22Rv1 (cell line): ENCODE measurements around the gene MYLK.

ENCODE experiments used
- H3K27ac ChIP-seq: fragments of 450-650 bp; 2 replicates; pipeline ENCODE4 v1.5.1; 2017
- CTCF ChIP-seq: fragments of 450-650 bp; IDR thresholded peaks from 2 replicates; pipeline ENCODE4 v1.5.1; 2017; ENCODE audit warnings: mild to moderate bottlenecking
- ZFX ChIP-seq: fragments of 450-650 bp; IDR thresholded peaks from 2 replicates; pipeline ENCODE4 v1.6.1; 2017; ENCODE audit warnings: antibody characterized with exemption, borderline replicate concordance

The MYLK gene

GRCh38 chr3:123877466-123877865 is 6.7 kb downstream of the MYLK start:
- H3K27ac ChIP-seq: no peak overlapping the region
- TF ChIP-seq ZFX: no peak
- TF ChIP-seq CTCF: no peak

DNA sequence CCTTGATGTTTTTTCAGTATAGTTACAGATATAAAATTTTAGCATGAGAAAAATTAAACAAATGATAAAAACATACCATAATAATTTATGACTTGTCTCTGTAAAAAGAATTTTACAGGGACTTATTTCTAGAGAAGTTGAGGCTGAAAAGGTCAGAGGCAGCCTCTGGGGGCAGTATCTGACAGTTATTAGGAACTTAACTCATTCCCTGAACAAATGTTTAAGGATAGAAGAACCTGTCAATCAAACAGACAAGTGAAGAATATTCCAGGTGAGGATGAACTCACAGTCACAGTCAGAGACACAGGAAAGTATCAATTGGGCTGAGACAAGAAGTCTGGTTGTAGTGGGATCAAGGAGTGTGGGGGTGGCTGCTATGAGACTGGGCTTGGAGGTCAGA is 7.3 kb downstream of the MYLK start:
- no peak overlapping the region for H3K27ac ChIP-seq
- TF ChIP-seq CTCF (peak; percentile 68), ZFX (no peak)

DNA sequence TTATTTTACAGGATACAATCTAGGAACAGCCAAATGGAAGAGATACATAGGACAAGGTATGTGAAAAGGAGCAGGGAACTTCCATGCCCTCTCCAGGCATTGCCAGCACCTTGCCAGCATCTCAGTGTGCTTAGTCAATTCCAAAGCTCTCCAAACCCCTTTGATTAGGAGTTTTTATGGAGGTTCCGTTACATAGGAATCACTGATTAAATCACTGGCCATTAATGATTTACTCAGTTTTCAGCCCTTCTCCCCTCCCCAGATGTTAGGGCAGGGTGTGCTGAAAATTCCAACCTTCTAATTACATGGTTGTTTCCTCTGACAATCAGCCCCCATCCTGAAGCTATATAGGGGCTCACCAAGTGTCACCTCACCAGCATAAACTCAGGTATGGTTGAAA is 11.5 kb downstream of the MYLK start:
- TF ChIP-seq CTCF (no peak), ZFX (no peak)
- no peak overlapping the region for H3K27ac ChIP-seq

- TF ChIP-seq CTCF (no peak), ZFX (no peak)
Observed at GRCh38 chr3:123871946-123872345, 12.2 kb downstream of the MYLK start.

GRCh38 chr3:123870033-123870432 is 14.1 kb downstream of the MYLK start:
- H3K27ac ChIP-seq: no peak overlapping the region

More at GRCh38 chr3:123871946-123872345, 12.2 kb downstream of the MYLK start:
- no peak overlapping the region for H3K27ac ChIP-seq

GRCh38 chr3:123869165-123869564 is 15.0 kb downstream of the MYLK start:
- no peak overlapping the region for H3K27ac ChIP-seq
- TF ChIP-seq ZFX (no peak), CTCF (no peak)

More at GRCh38 chr3:123870033-123870432, 14.1 kb downstream of the MYLK start:
- TF ChIP-seq ZFX (no peak), CTCF (no peak)

GRCh38 chr3:123864706-123865105 is 19.4 kb downstream of the MYLK start:
- no peak overlapping the region for H3K27ac ChIP-seq
- no peak for TF ChIP-seq CTCF
- TF ChIP-seq ZFX: no peak
